HG03521 (cell line): ENCODE results near the gene DCLRE1B.

Experiments used
- ATAC-seq: cut with Tn5 transposase; IDR thresholded peaks from one replicate; pipeline ENCODE4 v1.9.1; 2021; ENCODE audit warnings: mild to moderate bottlenecking, moderate library complexity; ENCODE audit not compliant: unreplicated experiment

DCLRE1B gene

GRCh38 chr1:113918243-113918642 is 13.1 kb downstream of the DCLRE1B start:
- ATAC-seq: no peak

- no peak for ATAC-seq
Measured at GRCh38 chr1:113922957-113923356, 17.8 kb downstream of the DCLRE1B start.

- no peak for ATAC-seq
Measured at GRCh38 chr1:113924473-113924872, 19.3 kb downstream of the DCLRE1B start.

- ATAC-seq: no peak
Measured at GRCh38 chr1:113928187-113928930, 23.2 kb downstream of the DCLRE1B start.

GRCh38 chr1:113928941-113929749 is 24.0 kb downstream of the DCLRE1B start, which contains the start of gene HIPK1:
Gene HIPK1, plus strand, starts transcription at chr1:113929324.
- ATAC-seq: peak; percentile 59

GRCh38 chr1:113929750-113930498 is 24.8 kb downstream of the DCLRE1B start:
- peak; percentile 24 for ATAC-seq

- peak; percentile 33 for ATAC-seq
Measured at GRCh38 chr1:113930499-113931161, 25.5 kb downstream of the DCLRE1B start.

GRCh38 chr1:113931451-113931851 is 26.3 kb downstream of the DCLRE1B start:
- ATAC-seq: no peak

- ATAC-seq: no peak
Measured at GRCh38 chr1:113934006-113934405, 28.9 kb downstream of the DCLRE1B start.

DNA sequence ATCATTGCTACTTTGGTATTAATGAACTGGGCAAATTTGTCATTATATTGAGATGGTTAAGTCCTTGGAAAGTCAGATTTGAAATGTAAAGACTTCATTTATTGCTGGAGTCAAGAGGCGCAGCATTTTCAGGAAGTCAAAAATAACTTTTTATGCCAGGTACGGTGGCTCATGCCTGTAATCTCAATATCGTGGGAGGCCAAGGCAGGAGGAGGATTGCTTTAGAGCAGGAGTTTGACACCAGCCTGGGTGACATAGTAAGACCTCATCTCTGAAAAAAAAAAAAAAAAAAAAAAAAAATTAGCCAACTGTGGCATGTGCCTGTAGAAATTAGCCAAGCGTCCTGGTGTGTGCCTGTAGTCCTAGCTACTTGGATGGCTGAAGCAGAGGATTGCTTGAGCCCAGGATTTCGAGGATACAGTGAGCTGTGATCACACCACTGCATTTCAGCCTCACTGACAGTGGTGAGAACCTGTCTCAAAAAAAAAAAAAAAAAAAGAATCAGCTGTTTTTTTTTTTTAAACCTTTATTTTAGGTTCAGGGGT is 29.5 kb downstream of the DCLRE1B start:
- ATAC-seq: no peak

GRCh38 chr1:113935176-113935575 is 30.1 kb downstream of the DCLRE1B start:
- ATAC-seq: no peak

- ATAC-seq: no peak
Measured at GRCh38 chr1:113935970-113936369, 30.8 kb downstream of the DCLRE1B start.

DNA sequence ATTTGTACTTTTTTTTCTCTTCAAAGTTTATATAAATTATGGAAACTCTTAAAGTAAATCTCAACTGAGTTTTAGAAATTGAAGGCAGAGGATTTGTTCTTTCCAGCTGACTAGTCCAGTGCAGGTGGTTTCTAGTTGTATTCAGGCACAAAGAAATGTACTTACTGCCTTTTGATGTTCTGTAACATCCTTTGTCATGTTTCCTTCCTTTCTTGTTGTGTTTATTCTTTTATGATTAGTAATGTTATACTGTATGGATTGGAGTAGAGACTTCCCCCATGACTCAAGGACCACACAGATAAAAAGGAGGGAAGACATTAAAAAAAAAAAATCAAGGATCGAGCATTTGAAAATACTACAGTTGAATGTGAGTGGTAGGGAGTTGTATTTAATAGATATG is 32.0 kb downstream of the DCLRE1B start:
- ATAC-seq: no peak

DNA sequence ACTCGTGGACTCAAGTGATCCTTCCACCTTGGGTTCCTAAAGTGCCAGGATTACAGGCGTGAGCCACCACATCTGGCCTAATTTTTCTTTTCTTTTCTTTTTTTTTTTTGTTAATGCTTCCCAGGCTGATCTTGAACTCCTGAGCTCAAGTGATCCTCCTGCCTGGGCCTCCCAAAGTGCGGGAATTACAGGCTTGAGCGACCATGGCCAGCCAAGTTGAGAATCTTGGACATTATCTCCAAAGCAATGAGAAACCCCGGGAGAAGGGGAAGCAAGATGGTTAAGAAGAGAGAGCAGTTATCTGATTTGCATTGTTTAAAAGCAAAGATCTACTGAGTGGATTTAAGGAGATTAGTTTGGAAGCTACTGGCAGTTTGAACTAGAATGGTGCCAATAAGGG is 33.1 kb downstream of the DCLRE1B start:
- ATAC-seq: no peak

- no peak for ATAC-seq
Measured at GRCh38 chr1:113940365-113941244, 35.5 kb downstream of the DCLRE1B start.

GRCh38 chr1:113941245-113941559 is 36.1 kb downstream of the DCLRE1B start:
- no peak for ATAC-seq

DNA sequence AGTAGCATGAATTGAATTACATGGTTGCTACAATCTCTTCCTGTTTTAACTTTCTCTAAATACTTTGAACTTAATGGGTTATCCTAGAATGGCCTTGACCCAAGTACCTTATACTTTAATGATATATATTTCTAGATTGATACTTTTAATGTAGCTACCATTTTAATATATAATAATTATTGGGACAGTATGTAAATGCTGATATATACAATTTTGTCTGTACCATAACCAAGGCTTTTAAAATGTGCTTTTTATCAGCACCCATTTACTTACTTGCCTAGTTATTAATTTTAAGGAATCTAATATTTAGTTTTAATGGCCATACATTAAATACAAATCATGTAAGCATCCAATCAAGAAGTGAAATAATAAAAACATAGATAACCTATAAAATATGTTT is 37.4 kb downstream of the DCLRE1B start:
- ATAC-seq: no peak

- no peak for ATAC-seq
Measured at GRCh38 chr1:113943028-113943811, 38.1 kb downstream of the DCLRE1B start.

DNA sequence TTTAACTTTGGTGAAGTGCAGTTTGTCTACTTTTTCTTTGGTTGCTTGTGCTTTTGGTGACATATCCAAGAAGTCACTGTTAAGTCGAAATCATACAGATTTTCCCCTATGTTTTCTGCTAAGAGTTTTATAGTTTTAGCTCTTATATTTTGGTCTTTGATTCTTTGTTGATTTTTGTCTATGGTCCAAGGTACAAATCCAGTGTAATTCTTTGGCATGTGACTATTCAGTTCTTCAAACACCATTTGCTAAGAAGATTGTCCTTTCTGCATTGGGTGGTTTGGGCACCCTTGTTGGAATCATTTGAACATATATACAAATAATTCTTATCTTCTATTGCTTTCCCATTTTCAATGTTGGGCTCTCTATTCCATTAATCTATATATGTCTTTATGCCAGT is 40.2 kb downstream of the DCLRE1B start:
- ATAC-seq: no peak
